T-helper 2 cell treated with Interferon-gamma antibody and Interleukin-4, amounts not matched to agents 5 μg/mL and 100 μg/mL, for 36 hours (primary cell): ENCODE results near the gene SMAGP.
A peak's percentile ranks its signal among the peaks of the same experiment; 100 is the strongest.
"Not testable (repeated sequence)": the region's sequence is repeated elsewhere in the genome, so short reads cannot be mapped to it uniquely, and the experiment has no call there.

Experiments used
- DNase-seq: peaks from one replicate; pipeline ENCODE4 v3.0.0; 2021; ENCODE audit warnings: low spot score
- H3K27ac Mint-ChIP-seq: one replicate; pipeline ENCODE4 v1.8.0; 2021; ENCODE audit warnings: mild to moderate bottlenecking, mixed read lengths
- H3K27me3 Mint-ChIP-seq: one replicate; pipeline ENCODE4 v1.8.0; 2021; ENCODE audit warnings: low read depth, mixed read lengths
- H3K36me3 Mint-ChIP-seq: one replicate; pipeline ENCODE4 v1.8.0; 2021; ENCODE audit warnings: low read depth, mixed read lengths
- H3K4me1 Mint-ChIP-seq: one replicate; pipeline ENCODE4 v1.8.0; 2021; ENCODE audit warnings: low read depth, mixed read lengths
- H3K4me3 Mint-ChIP-seq: one replicate; pipeline ENCODE4 v1.8.0; 2022; ENCODE audit warnings: mild to moderate bottlenecking, moderate library complexity, mixed read lengths
- H3K9me3 Mint-ChIP-seq: one replicate; pipeline ENCODE4 v1.8.0; 2021; ENCODE audit warnings: mixed read lengths

SMAGP gene

DNA sequence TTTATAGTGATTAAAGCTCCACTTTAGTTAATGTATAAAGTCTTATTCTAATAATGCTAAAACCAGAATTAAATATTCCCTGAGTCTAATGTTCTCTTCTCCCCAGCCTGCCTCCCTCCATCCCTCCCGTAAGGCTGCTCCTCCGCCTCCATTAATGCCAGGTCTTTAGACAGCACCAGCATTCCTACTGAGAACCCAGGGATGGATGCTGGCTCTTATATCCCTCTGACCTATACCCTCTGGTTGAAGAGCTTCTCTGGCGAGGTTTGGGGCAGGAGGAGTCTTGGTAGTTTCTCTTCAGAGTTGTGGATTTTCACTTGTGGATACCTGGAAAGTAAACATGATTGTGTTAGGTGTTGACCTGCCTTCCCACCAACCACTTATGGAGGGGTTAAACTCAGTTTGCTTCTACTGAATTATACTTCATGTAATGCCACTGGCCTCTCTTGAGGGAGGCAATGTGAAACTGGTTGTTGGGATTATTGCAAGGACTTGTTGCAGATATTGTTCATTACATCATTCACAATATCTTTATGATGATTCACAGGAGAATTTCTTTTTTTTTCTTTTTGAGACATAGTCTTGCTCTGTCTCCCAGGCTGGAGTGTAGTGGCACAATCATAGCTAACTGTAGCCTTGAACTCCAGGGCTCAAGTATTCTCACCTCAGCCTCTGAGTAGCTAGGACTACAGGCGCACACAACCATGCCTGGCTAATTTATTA, 11.1 kb upstream of the SMAGP start:
- no peak for DNase-seq
- H3K4me3 Mint-ChIP-seq = no peak overlapping the region
- H3K27ac Mint-ChIP-seq = no peak overlapping the region
- peaks cover 27% of the 10 kb centered on the region for H3K36me3 Mint-ChIP-seq
- no peaks in the 10 kb centered on the region for H3K27me3 Mint-ChIP-seq
- no peaks in the 10 kb centered on the region for H3K4me1 Mint-ChIP-seq
- H3K9me3 Mint-ChIP-seq = no peaks in the 10 kb centered on the region

DNA sequence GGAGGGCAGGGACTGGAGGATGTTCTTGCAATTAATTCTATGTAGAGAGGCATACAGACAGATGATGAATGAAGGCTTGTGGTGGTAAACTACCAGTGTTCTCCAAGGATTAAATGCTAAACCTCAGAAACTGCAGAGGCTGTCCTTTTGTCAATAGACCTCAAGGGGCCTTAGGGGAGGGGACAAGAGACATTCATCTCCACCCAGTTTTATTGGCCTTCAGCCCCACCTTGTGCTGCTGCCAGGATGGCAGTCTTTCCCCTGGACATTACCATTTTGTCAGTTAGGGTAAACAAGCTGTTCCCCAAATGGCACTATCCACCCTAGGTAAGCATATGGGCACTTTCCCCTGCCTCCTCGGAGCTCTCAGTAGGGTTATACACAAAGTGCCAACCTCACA, 4.9 kb upstream of the SMAGP start:
- Mint-ChIP-seq H3K27me3 (peaks cover 21% of the 10 kb centered on the region), H3K9me3 (no peaks in the 10 kb centered on the region), H3K4me3 (no peak overlapping the region), H3K27ac (no peak overlapping the region), H3K4me1 (peaks cover 8% of the 10 kb centered on the region), H3K36me3 (no peaks in the 10 kb centered on the region)
- no peak for DNase-seq

- Mint-ChIP-seq H3K27me3 (peaks cover 38% of the 10 kb centered on the region), H3K4me1 (peaks cover 13% of the 10 kb centered on the region)
- not testable (repeated sequence) for H3K9me3 Mint-ChIP-seq, DNase-seq, H3K4me3 Mint-ChIP-seq, H3K36me3 Mint-ChIP-seq, H3K27ac Mint-ChIP-seq
Measured at GRCh38 chr12:51272810-51273209, 2.6 kb upstream of the SMAGP start.

DNA sequence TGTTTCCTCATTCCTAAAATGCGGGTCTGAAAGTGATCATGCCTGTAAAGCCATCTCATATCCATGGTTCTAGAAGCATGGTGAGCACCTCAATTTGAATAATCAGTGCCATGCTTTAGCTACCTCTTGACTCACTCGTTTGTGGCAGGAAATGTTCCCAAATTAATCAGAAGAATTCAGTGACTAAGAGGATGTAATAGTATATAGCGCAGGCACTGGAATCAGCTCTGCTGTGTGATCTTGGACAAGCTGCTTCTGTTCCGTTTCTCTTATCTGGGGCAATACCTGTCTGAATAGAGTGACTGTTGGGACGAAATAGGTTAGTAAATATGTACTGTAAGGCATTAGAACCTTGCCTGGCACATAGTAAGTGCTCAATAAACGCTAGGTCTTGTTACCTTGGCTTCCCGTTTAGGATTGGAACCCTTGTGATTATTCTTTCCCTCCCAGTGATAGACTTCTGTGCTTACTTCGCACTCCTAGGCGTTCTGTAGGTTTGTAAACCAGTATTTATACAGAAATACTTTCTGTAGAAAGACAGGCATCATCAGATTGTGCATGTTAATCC, 820 bp upstream of the SMAGP start:
- DNase-seq = no peak
- no peaks in the 10 kb centered on the region for H3K9me3 Mint-ChIP-seq
- peak overlapping the region; percentile 17 for H3K27ac Mint-ChIP-seq
- H3K27me3 Mint-ChIP-seq = peaks cover 38% of the 10 kb centered on the region
- H3K36me3 Mint-ChIP-seq = no peaks in the 10 kb centered on the region
- peaks cover 13% of the 10 kb centered on the region for H3K4me1 Mint-ChIP-seq
- peak overlapping the region; percentile 88 for H3K4me3 Mint-ChIP-seq

DNA sequence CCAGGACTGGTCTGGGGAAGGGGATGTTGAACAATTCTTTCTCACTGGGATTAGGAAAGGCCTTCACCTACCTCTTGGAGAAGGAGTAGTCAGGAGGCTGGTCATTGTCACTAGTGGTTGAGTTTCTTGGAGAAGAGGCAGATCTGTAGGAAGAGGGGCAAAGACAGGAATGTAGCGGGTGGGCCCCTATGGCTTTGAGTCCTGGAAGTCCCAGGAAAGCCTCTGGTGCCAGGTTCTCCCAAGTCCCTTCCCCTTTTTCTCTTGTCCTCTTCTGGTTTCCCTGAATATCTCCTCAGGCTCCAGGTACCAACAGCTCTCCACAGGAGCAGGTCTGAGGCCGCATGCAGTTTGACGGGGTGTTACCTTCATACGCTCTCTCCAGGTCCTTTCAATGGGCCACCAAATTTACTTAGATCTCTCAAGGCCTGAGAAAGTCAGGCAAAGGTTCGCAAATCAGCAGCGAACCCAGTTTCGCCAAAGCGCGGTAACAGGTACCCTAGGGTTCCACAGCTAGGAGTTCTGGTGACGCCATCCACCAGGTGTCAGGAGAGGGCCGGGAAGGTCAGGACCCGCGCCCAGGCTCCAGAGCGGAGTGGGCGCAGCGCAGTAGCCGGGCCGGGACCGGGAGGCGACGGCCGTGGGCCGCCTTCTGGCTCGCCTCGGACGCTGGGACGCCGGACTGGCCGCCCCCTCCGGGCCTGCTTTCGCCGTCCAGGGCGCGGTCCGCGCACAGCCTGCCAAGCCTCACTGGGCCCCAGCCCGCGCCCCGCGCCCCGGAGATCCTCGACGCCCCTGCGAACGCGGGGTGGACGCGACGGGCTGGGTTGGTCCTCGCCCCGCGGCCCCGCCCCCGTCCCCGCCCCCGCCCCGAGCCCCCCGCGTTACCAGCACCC, 795 bp downstream of the SMAGP start:
- Mint-ChIP-seq H3K9me3 (no peaks in the 10 kb centered on the region), H3K27ac (no peak overlapping the region), H3K27me3 (peaks cover 38% of the 10 kb centered on the region), H3K36me3 (no peaks in the 10 kb centered on the region), H3K4me3 (peak overlapping the region; percentile 73), H3K4me1 (peaks cover 22% of the 10 kb centered on the region)
- peak; percentile 24 for DNase-seq

- no peaks in the 10 kb centered on the region for H3K9me3 Mint-ChIP-seq
- H3K27me3 Mint-ChIP-seq = peaks cover 17% of the 10 kb centered on the region
- DNase-seq = no peak
- no peaks in the 10 kb centered on the region for H3K36me3 Mint-ChIP-seq
- no peak overlapping the region for H3K4me3 Mint-ChIP-seq
- H3K4me1 Mint-ChIP-seq = peaks cover 20% of the 10 kb centered on the region
- no peak overlapping the region for H3K27ac Mint-ChIP-seq
Measured at GRCh38 chr12:51265024-51265423, 5.2 kb downstream of the SMAGP start.

- Mint-ChIP-seq H3K36me3 (no peaks in the 10 kb centered on the region), H3K27me3 (peaks cover 15% of the 10 kb centered on the region), H3K4me3 (no peak overlapping the region), H3K4me1 (peaks cover 20% of the 10 kb centered on the region), H3K9me3 (no peaks in the 10 kb centered on the region), H3K27ac (no peak overlapping the region)
- no peak for DNase-seq
Measured at GRCh38 chr12:51264297-51264696, 5.9 kb downstream of the SMAGP start.

- H3K36me3 Mint-ChIP-seq = no peaks in the 10 kb centered on the region
- H3K4me3 Mint-ChIP-seq = no peak overlapping the region
- no peak for DNase-seq
- H3K27me3 Mint-ChIP-seq = peaks cover 5% of the 10 kb centered on the region
- H3K27ac Mint-ChIP-seq = no peak overlapping the region
- H3K4me1 Mint-ChIP-seq = peaks cover 15% of the 10 kb centered on the region
- no peaks in the 10 kb centered on the region for H3K9me3 Mint-ChIP-seq
Measured at GRCh38 chr12:51263341-51263740, 6.9 kb downstream of the SMAGP start.

GRCh38 chr12:51262758-51263177, 7.4 kb downstream of the SMAGP start:
- DNase-seq = no peak
- Mint-ChIP-seq H3K4me1 (peaks cover 15% of the 10 kb centered on the region), H3K36me3 (no peaks in the 10 kb centered on the region), H3K27me3 (no peaks in the 10 kb centered on the region), H3K9me3 (no peaks in the 10 kb centered on the region), H3K4me3 (no peak overlapping the region), H3K27ac (no peak overlapping the region)

DNA sequence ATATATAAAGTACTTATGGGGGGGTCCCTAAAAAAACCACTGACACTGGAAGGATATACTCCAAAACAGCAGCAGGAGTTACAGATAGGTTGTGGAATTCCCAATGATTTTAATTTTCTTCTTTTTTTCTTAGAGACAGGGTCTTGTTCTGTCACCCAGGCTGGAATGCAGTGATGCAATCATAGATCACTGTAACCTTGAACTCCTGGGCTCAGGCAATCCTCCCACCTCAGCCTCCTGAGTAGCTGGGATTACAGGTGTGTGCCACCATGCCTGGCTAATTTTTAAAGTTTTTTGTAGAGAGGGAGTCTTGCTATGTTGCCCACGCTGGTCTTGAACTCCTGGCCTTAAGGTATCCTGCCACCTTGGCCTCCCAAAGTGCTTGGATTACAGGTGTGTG, 10.6 kb downstream of the SMAGP start:
- not testable (repeated sequence) for H3K4me3 Mint-ChIP-seq, H3K4me1 Mint-ChIP-seq, DNase-seq, H3K27ac Mint-ChIP-seq, H3K27me3 Mint-ChIP-seq, H3K36me3 Mint-ChIP-seq, H3K9me3 Mint-ChIP-seq

DNA sequence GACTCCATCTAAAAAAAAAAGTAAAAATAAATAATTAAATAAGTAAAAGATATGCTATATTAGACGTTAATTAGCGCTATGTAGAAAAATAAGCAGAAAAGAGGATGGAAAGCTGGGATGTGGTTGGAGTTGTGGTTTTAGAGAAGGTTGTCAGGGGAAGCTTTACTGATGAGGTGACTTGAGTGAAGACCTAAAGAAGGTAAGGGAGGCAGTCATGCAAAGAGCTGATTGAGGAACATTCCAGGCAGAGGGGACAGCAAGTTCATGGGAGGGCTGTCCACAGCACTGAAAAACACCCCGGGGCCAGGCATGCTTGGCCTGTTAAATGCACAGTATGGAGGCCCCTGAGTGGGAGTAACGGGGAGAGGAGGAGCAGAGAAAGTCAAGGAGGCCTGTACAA, 15.7 kb downstream of the SMAGP start:
- Mint-ChIP-seq H3K9me3 (no peaks in the 10 kb centered on the region), H3K36me3 (no peaks in the 10 kb centered on the region), H3K27ac (no peak overlapping the region), H3K4me3 (no peak overlapping the region), H3K4me1 (peaks cover 6% of the 10 kb centered on the region), H3K27me3 (no peaks in the 10 kb centered on the region)
- no peak for DNase-seq

DNA sequence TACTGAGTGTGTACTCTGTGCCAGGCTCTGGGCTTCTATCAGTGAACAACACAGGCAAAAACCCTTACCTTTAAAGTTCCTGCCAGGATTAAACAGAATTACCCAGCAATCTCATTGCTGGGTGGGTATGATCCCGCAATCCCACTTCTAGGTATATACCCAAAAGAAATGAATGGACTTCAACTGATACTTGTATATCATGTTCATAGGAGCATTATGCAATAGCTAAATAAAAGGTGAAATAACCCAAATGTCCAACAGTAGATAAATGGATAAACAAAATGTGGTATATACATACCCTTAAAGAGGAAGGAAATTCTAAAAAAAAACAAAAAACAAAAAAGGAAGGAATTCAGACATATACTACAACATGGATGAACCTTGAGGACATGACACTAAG, 16.9 kb downstream of the SMAGP start:
- Mint-ChIP-seq H3K4me1 (peaks cover 8% of the 10 kb centered on the region), H3K4me3 (no peak overlapping the region), H3K27ac (no peak overlapping the region), H3K36me3 (no peaks in the 10 kb centered on the region), H3K9me3 (no peaks in the 10 kb centered on the region), H3K27me3 (no peaks in the 10 kb centered on the region)
- no peak for DNase-seq

DNA sequence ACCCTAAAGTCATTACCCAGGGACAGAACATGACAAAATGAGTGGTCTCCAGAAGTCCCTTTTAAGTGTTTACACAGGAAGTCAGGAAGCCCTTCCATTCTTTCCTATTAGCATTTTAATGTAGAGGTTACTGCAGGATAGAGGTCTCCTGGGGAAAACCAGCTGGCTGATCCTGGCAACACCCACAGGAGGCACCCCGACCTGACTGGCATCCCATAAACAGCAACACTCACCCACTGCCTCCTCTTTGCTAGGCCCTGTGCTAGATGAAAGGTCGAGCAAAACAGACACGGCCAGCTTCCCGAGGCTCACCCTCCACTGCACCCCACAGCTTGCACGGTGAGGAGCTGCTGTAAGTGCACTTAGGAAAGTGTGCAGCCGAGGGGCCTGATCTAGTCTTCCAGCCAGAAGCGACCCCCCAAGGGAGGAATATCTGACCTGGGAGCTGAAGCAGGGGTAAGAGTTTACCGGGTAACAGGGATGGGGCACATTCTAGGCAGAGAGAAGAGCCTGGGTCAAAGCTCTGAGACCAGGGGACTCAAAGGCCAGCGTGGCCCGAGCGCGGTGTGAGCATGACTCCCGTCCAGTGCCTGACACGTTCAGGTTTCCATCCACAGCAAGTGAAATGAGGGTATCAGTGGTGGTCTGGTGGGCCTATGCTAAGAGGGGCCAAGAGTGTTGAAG, 22.6 kb downstream of the SMAGP start:
- Mint-ChIP-seq H3K27ac (peak overlapping the region; percentile 62), H3K9me3 (no peaks in the 10 kb centered on the region), H3K4me3 (peak overlapping the region; percentile 25), H3K27me3 (no peaks in the 10 kb centered on the region), H3K4me1 (peaks cover 36% of the 10 kb centered on the region), H3K36me3 (peaks cover 28% of the 10 kb centered on the region)
- DNase-seq = no peak
